ENCODE data around the gene OR10G3. TPM values are rescaled to one million over a fixed set of nuclear protein-coding genes. Genes with fewer than 3 reads are reported as not detected.

OR10G3 gene
- total and polyA plus RNA-seq, 2 of the 4 experiments (the other 2 are of a cell fraction), result not detected

GRCh38 chr14:21518725-21519124 is 61.2 kb downstream of the OR10G3 start:
- H3K56ac ChIP-seq (ENCODE audit: extremely low read depth, insufficient read depth, low read length), result no peak overlapping the region
- H4K8ac ChIP-seq (ENCODE audit: low read depth in 2 of 2, low read length in 2 of 2), result no peak overlapping the region
- no peak overlapping the region for H3K4me2 ChIP-seq (ENCODE audit: low read depth, low read length)
- BruUV-seq (replicated peaks), result no TSS peak
- H3K14ac ChIP-seq (replicated peaks; ENCODE audit: low read depth, low read length), result no peak overlapping the region
- no peak overlapping the region for H3K4ac ChIP-seq (ENCODE audit: low read depth, low read length)
- in situ Hi-C loops (cut with MboI; ENCODE audit: low sequenced_read_pairs) (no loop called here), intact Hi-C loops (cut with micrococcal nuclease) (no loop called here), dilution Hi-C loops (cut with HindIII; ENCODE audit: low sequenced_read_pairs, unreplicated experiment) (no loop called here)
- ATAC-seq (ENCODE audit: low read depth), result no peak
- H2AK9ac ChIP-seq (replicated peaks; ENCODE audit: low read depth, low read length, poor library complexity), result no peak overlapping the region
- no peak overlapping the region for H3K18ac ChIP-seq (ENCODE audit: low read depth, low read length)
- H3K4me3 ChIP-seq (ENCODE audit: insufficient read depth, low read depth, low read length), result no peak overlapping the region
- H3K4me1 ChIP-seq (ENCODE audit: control insufficient read depth, insufficient read depth, low read length), result peaks cover 2% of the 10 kb centered on the region; the same call in 1 of the 2 replicates
- no peak overlapping the region for H2BK120ac ChIP-seq (ENCODE audit: low read depth, low read length)
- no peaks in the 10 kb centered on the region; the same call in 1 of the 2 replicates for H4K20me1 ChIP-seq (ENCODE audit: insufficient read depth, low read length)
- H4K91ac ChIP-seq (ENCODE audit: insufficient read depth, low read depth, low read length), result no peak overlapping the region
- WGBS, 2 experiments (ENCODE audit: extremely low coverage in 2 of 2, insufficient read length in 1 of 2), result no CpG with 5 or more reads among the region's 2 CpGs
- no peak overlapping the region for H4K5ac ChIP-seq (ENCODE audit: low read depth, low read length)
- no peak overlapping the region for H2AK5ac ChIP-seq (ENCODE audit: low read depth, low read length)
- H2BK15ac ChIP-seq (ENCODE audit: low read depth, low read length), result no peak overlapping the region
- H3K9ac ChIP-seq (ENCODE audit: low read depth, low read length), result no peak overlapping the region
- H3K23ac ChIP-seq (ENCODE audit: low read depth, low read length), result no peak overlapping the region
- H3K9me3 ChIP-seq (ENCODE audit: control insufficient read depth, insufficient read depth, low read length), result no peaks in the 10 kb centered on the region
- H3K9me1 ChIP-seq (ENCODE audit: insufficient read depth, low read length), result no peaks in the 10 kb centered on the region
- H3K36me3 ChIP-seq (ENCODE audit: control insufficient read depth, insufficient read depth, low read length), result peaks cover 4% of the 10 kb centered on the region; the same call in 1 of the 2 replicates
- ChIA-PET POLR2A (ENCODE audit: unreplicated experiment) (no interaction called here), CTCF (interaction anchor here (0.6 to 1.2 kb wide), 2 partner anchors 11 to 15 kb away, joined by 3 read pairs; no protein-coding TSS in a partner anchor)
- DNase-seq, result no peak
- H3K27me3 ChIP-seq (ENCODE audit: control insufficient read depth, insufficient read depth, low read length), result no peaks in the 10 kb centered on the region
- H2BK20ac ChIP-seq (ENCODE audit: low read depth, low read length), result no peak overlapping the region
- H3K27ac ChIP-seq (ENCODE audit: insufficient read depth, low read length), result no peak overlapping the region
- no peak for TF ChIP-seq BHLHE40 (IDR thresholded peaks at IDR 0.05; ENCODE audit: low read depth, low read length)
- TF ChIP-seq USF2 (IDR thresholded peaks at IDR 0.05; ENCODE audit: low read depth, low read length), result no peak
- no peak for TF ChIP-seq ELK1 (IDR thresholded peaks at IDR 0.05; ENCODE audit: borderline replicate concordance, low read depth, low read length)
- no peak for TF ChIP-seq MAZ (IDR thresholded peaks at IDR 0.05; ENCODE audit: borderline replicate concordance, low read depth, low read length)
- no peak for TF ChIP-seq FOS (IDR thresholded peaks at IDR 0.05; ENCODE audit: low read depth, low read length)
- TF ChIP-seq RAD21 (IDR thresholded peaks at IDR 0.05; ENCODE audit: low read length), result no peak
- TF ChIP-seq CEBPB (IDR thresholded peaks at IDR 0.05; ENCODE audit: low read depth, low read length), result no peak
- TF ChIP-seq CTCF (conservative IDR thresholded peaks at IDR 0.05; ENCODE audit: low read depth, low read length), result no peak
- no peak for TF ChIP-seq MXI1 (IDR thresholded peaks at IDR 0.05; ENCODE audit: borderline replicate concordance, low read depth, low read length)
- no peak for TF ChIP-seq RFX5 (IDR thresholded peaks at IDR 0.05; ENCODE audit: low read depth, low read length)
- no peak for TF ChIP-seq POLR2A (IDR thresholded peaks at IDR 0.05; ENCODE audit: low read depth, low read length)
- H2AFZ ChIP-seq (replicated peaks; ENCODE audit: low read length, poor library complexity), result no peak overlapping the region
- H3K79me1 ChIP-seq (ENCODE audit: low read depth in 1 of 2, low read length in 2 of 2), result no peaks in the 10 kb centered on the region
- no peak overlapping the region for H2BK5ac ChIP-seq (ENCODE audit: low read depth, low read length, poor library complexity, severe bottlenecking)
